HCT116 (cell line): ENCODE measurements around the gene GPATCH8. TPM values are rescaled to one million over a fixed set of nuclear protein-coding genes. Genes with fewer than 3 reads are reported as not detected.

ENCODE experiments used
- ATAC-seq: fragments of 200-7000 bp; cut with Tn5 transposase; 2 replicates; pipeline ENCODE4 v1.9.1; 2020; ENCODE audit warnings: mild to moderate bottlenecking, moderate library complexity
- BruUV-seq: library from RNA; stranded (reverse); fragments of 400-500 nt; replicated peaks from 2 replicates; lab custom pipeline; 2021; lab: Mats Ljungman, UMichigan
- CTCF ChIA-PET: fragments of 300-600 bp; sonication (Branson Sonifier 250); formaldehyde crosslinking; loops from one replicate; lab custom pipeline; 2021; ENCODE audit warnings: antibody characterized with exemption; lab: Charles Lee
- POLR2A ChIA-PET: fragments of 300-600, 350-600 bp; sonication (Branson Sonifier 250); formaldehyde crosslinking; loops from one replicate; lab custom pipeline; 2021; ENCODE audit warnings: antibody characterized with exemption; lab: Charles Lee
- RAD21 ChIA-PET, 2 experiments: fragments of 300-600 bp; sonication (Branson Sonifier 250); formaldehyde crosslinking; loops; one replicate each; lab custom pipeline; 2023; ENCODE audit warnings: low total read pairs in 2 of 2; ENCODE audit not compliant: uncharacterized antibody in 2 of 2, unreplicated experiment in 2 of 2, low non-redundant PET in 1 of 2; lab: Charles Lee
- DNase-seq: peaks from one replicate; pipeline ENCODE4 v3.0.0-alpha.2; 2010; ENCODE audit warnings: low read depth, low spot score
- H2AFZ ChIP-seq: fragments of 200-600 bp; shearing (Covaris generic), sonication (generic); 2 replicates; pipeline ENCODE4 v1.6.1; 2017; ENCODE audit warnings: low read depth, mixed run types, mixed read lengths, antibody characterized with exemption, low read length; ENCODE audit not compliant: poor library complexity, severe bottlenecking
- H3K27ac ChIP-seq: 2 replicates; pipeline ENCODE4 v1.5.1; 2012; ENCODE audit warnings: low read depth, low read length
- H3K27me3 ChIP-seq: fragments of 200-600 bp; sonication (generic); 2 replicates; pipeline ENCODE4 v1.6.1; 2016; ENCODE audit warnings: mixed run types, low read length, mixed read lengths; ENCODE audit not compliant: insufficient read depth
- H3K36me3 ChIP-seq, 2 experiments: fragments of 200-500 bp in 1 of 2; fragments of 200-600 bp in 1 of 2; sonication (Bioruptor generic) in 1 of 2; sonication (generic) in 1 of 2; 2 replicates each; pipeline versions ENCODE4 v1.5.1 to v1.6.1; 2014 to 2016; ENCODE audit warnings: low read length in 2 of 2, inconsistent platforms in 1 of 2, mixed read lengths in 1 of 2, mixed run types in 1 of 2; ENCODE audit not compliant: insufficient read depth in 2 of 2, control insufficient read depth in 1 of 2
- H3K4me1 ChIP-seq, 2 experiments: fragments of 200-600 bp in 1 of 2; sonication (generic) in 1 of 2; 2 replicates each; pipeline versions ENCODE4 v1.5.1 to v1.6.1; 2012 to 2017; ENCODE audit warnings: low read length in 2 of 2, inconsistent platforms in 1 of 2, mild to moderate bottlenecking in 1 of 2, mixed read lengths in 1 of 2, mixed run types in 1 of 2, moderate library complexity in 1 of 2; ENCODE audit not compliant: insufficient read depth in 2 of 2, control insufficient read depth in 1 of 2
- H3K4me2 ChIP-seq: fragments of 200-600 bp; sonication (generic); 2 replicates; pipeline ENCODE4 v1.6.1; 2017; ENCODE audit warnings: mixed run types, low read length, mixed read lengths
- H3K4me3 ChIP-seq, 2 experiments: fragments of 200-600 bp in 1 of 2; sonication (generic) in 1 of 2; replicated peaks in 1 of 2; 2 replicates each; pipeline ENCODE4 v1.5.1; 2011 to 2016; ENCODE audit warnings: low read length in 2 of 2, control low read depth in 1 of 2, low read depth in 1 of 2, mild to moderate bottlenecking in 1 of 2, mixed read lengths in 1 of 2, mixed run types in 1 of 2
- H3K79me2 ChIP-seq: fragments of 200-600 bp; sonication (generic); 2 replicates; pipeline ENCODE4 v1.6.1; 2017; ENCODE audit warnings: mild to moderate bottlenecking, mixed run types, low read length, moderate library complexity, mixed read lengths; ENCODE audit not compliant: insufficient read depth
- H3K9ac ChIP-seq: fragments of 200-600 bp; sonication (generic); 2 replicates; pipeline ENCODE4 v1.6.1; 2016; ENCODE audit warnings: low read length, mixed read lengths
- H3K9me2 ChIP-seq: fragments of 200-600 bp; sonication (generic), shearing (Covaris generic); 2 replicates; pipeline ENCODE4 v1.6.1; 2017; ENCODE audit warnings: mixed run types, mild to moderate bottlenecking, moderate library complexity; ENCODE audit not compliant: insufficient read depth
- H3K9me3 ChIP-seq, 2 experiments: fragments of 200-500 bp in 1 of 2; fragments of 200-600 bp in 1 of 2; sonication (Bioruptor generic) in 1 of 2; sonication (generic) in 1 of 2; 2 replicates each; pipeline ENCODE4 v1.6.1; 2014 to 2017; ENCODE audit warnings: low read length in 2 of 2, mixed read lengths in 2 of 2, inconsistent platforms in 1 of 2, low read depth in 1 of 2, mild to moderate bottlenecking in 1 of 2, mixed run types in 1 of 2, moderate library complexity in 1 of 2; ENCODE audit not compliant: control insufficient read depth in 1 of 2, insufficient read depth in 1 of 2
- H4K20me1 ChIP-seq: fragments of 200-600 bp; sonication (generic), shearing (Covaris generic); 2 replicates; pipeline ENCODE4 v1.6.1; 2017; ENCODE audit warnings: mixed run types, mild to moderate bottlenecking, moderate library complexity; ENCODE audit not compliant: insufficient read depth
- CBX3 ChIP-seq: IDR thresholded peaks from 2 replicates; pipeline ENCODE4 v1.6.1; 2012; ENCODE audit warnings: low read depth
- CEBPB ChIP-seq: IDR thresholded peaks from 2 replicates; pipeline ENCODE4 v1.6.1; 2012; ENCODE audit warnings: low read depth
- ELF1 ChIP-seq: IDR thresholded peaks from 2 replicates; pipeline ENCODE4 v1.6.1; 2012; ENCODE audit warnings: low read depth, borderline replicate concordance
- FOSL1 ChIP-seq: IDR thresholded peaks from 2 replicates; pipeline ENCODE4 v1.6.1; 2012; ENCODE audit warnings: low read depth
- JUND ChIP-seq: IDR thresholded peaks from 2 replicates; pipeline ENCODE4 v1.6.1; 2012
- POLR2A ChIP-seq: IDR thresholded peaks from 2 replicates; pipeline ENCODE4 v1.7.0; 2011; ENCODE audit warnings: borderline replicate concordance; ENCODE audit not compliant: insufficient read depth, insufficient read length; ENCODE audit errors: extremely low read depth
- REST ChIP-seq: IDR thresholded peaks from 2 replicates; pipeline ENCODE4 v1.6.1; 2012; ENCODE audit warnings: low read depth
- SP1 ChIP-seq: IDR thresholded peaks from 2 replicates; pipeline ENCODE4 v1.6.1; 2012; ENCODE audit warnings: low read depth
- SRF ChIP-seq: IDR thresholded peaks from 2 replicates; pipeline ENCODE4 v1.6.1; 2012; ENCODE audit warnings: low read depth
- TCF7L2 ChIP-seq: IDR thresholded peaks from 2 replicates; pipeline ENCODE4 v1.7.0; 2011; ENCODE audit warnings: borderline replicate concordance, inconsistent platforms; ENCODE audit not compliant: insufficient read depth, insufficient read length; ENCODE audit errors: extremely low read depth
- YY1 ChIP-seq: IDR thresholded peaks from 2 replicates; pipeline ENCODE4 v1.6.1; 2011; ENCODE audit warnings: low read length, low read depth, moderate library complexity, mild to moderate bottlenecking; ENCODE audit not compliant: insufficient replicate concordance; ENCODE audit errors: extremely low read depth
- ZFX ChIP-seq: fragments of 450-650 bp; IDR thresholded peaks from 2 replicates; pipeline ENCODE4 v1.6.1; 2017
- ZNF274 ChIP-seq: fragments of 200-500 bp; sonication (Bioruptor generic); IDR thresholded peaks from 2 replicates; pipeline ENCODE4 v1.6.1; 2014; ENCODE audit warnings: mild to moderate bottlenecking, low read depth, low read length, inconsistent platforms
- intact Hi-C: fragments of 100-400 bp; cut with micrococcal nuclease; formaldehyde crosslinking; loops from 2 replicates; pipeline ENCODE4 v1.10.0; 2022
- total RNA-seq: library from RNA; stranded (reverse); gene quantifications from one replicate; pipeline ENCODE4 v1.2.1, GENCODE V29; 2021; ENCODE audit not compliant: unreplicated experiment
- TF ChIP-seq, protein P1 (sequence below): IDR thresholded peaks from 2 replicates; pipeline ENCODE4 v1.6.1; 2012
- TF ChIP-seq, protein P2 (sequence below), 3 experiments: fragments of 200-600 bp in 1 of 3; sonication (generic) in 1 of 3; IDR thresholded peaks in 2 of 3; conservative IDR thresholded peaks in 1 of 3; 2 replicates each; pipeline ENCODE4 v1.5.1; 2012 to 2017; ENCODE audit warnings: low read depth in 2 of 3, low read length in 2 of 3, antibody characterized with exemption in 1 of 3, borderline replicate concordance in 1 of 3, control low read depth in 1 of 3, mild to moderate bottlenecking in 1 of 3, mixed read lengths in 1 of 3, mixed run types in 1 of 3, moderate library complexity in 1 of 3; ENCODE audit not compliant: insufficient read depth in 1 of 3

Gene GPATCH8
- total RNA-seq, 1 experiment from 2014 or later = 28.7 TPM

- H3K4me2 ChIP-seq = no peak overlapping the region
- CTCF ChIA-PET = no interaction called here
- H3K4me1 ChIP-seq = no peaks in the 10 kb centered on the region
- no peak overlapping the region for H3K9ac ChIP-seq
- H3K36me3 ChIP-seq = peaks cover 0 to 8% of the 10 kb centered on the region in 2 experiments; a peak in 2 of 4 replicates
- POLR2A ChIA-PET = no interaction called here
- RAD21 ChIA-PET = no interaction called here
- H3K4me3 ChIP-seq = no peak overlapping the region
- H3K9me3 ChIP-seq = no peaks in the 10 kb centered on the region
- no peaks in the 10 kb centered on the region for H3K9me2 ChIP-seq
- peaks cover 16% of the 10 kb centered on the region; the same call in 1 of the 2 replicates for H3K79me2 ChIP-seq
- intact Hi-C loops = no loop called here
- no TSS peak for BruUV-seq
- H3K27me3 ChIP-seq = no peaks in the 10 kb centered on the region
- ATAC-seq (no peak), DNase-seq (no peak)
- TF ChIP-seq, protein P1, sequence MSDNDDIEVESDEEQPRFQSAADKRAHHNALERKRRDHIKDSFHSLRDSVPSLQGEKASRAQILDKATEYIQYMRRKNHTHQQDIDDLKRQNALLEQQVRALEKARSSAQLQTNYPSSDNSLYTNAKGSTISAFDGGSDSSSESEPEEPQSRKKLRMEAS = no peak
- no peak for TF ChIP-seq ZNF274
- no peak overlapping the region for H3K27ac ChIP-seq
- H2AFZ ChIP-seq = no peak overlapping the region
- H4K20me1 ChIP-seq = no peaks in the 10 kb centered on the region
Observed at GRCh38 chr17:44424828-44425461, 78.3 kb downstream of the GPATCH8 start.

DNA sequence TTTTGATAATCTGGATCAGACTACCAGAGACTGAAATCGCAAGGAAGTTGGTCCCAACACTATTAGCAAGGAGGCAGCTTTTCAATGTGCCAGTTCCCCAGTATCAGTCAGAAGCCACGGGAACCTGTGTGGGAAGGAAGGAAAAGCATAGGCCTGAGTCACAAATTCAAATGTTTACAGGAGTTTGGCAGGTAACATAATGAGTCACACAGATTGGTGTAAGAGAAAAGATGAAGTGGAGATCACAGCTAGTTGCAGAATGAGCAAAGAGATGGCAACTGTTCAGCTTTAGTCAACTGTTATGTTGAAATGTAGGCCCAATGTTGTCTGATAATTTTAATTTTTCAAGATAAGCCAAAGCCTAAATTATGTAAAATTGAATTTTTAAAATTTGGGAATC lies 85.7 kb downstream of the GPATCH8 start:
- ChIA-PET CTCF (no interaction called here), POLR2A (no interaction called here), RAD21 (no interaction called here)
- Histone ChIP-seq H3K36me3 (0 out of 4 replicates have a peak, but pooled peaks cover 0 to 2% of the 10 kb centered on the region in 2 experiments), H3K9ac (no peak overlapping the region), H4K20me1 (no peaks in the 10 kb centered on the region), H3K9me2 (no peaks in the 10 kb centered on the region), H3K4me2 (peak overlapping the region; percentile 32; the same call in 1 of the 2 replicates), H3K79me2 (no peaks in the 10 kb centered on the region), H3K27ac (no peak overlapping the region; the same call in 1 of the 2 replicates), H3K4me3 (no peak overlapping the region), H3K4me1 (peaks cover 3 to 13% of the 10 kb centered on the region in 2 experiments; a peak in 3 of 4 replicates), H3K9me3 (no peaks in the 10 kb centered on the region), H3K27me3 (no peaks in the 10 kb centered on the region), H2AFZ (no peak overlapping the region)
- ATAC-seq (peak; percentile 46; the same call in 1 of the 2 replicates), DNase-seq (peak; percentile 29)
- BruUV-seq = no TSS peak
- intact Hi-C loops = no loop called here
- TF ChIP-seq CBX3 (peak; percentile 52; the same call in 1 of the 2 replicates), YY1 (no peak), ELF1 (no peak), ZFX (no peak), REST (no peak), POLR2A (no peak), SP1 (peak; percentile 40), CEBPB (peak; percentile 65), SRF (0 out of 2 replicates have a peak, but pooled peaks have one; percentile 25), JUND (peak; percentile 59), FOSL1 (peak; percentile 67), TCF7L2 (no peak)
- TF ChIP-seq, protein P2, sequence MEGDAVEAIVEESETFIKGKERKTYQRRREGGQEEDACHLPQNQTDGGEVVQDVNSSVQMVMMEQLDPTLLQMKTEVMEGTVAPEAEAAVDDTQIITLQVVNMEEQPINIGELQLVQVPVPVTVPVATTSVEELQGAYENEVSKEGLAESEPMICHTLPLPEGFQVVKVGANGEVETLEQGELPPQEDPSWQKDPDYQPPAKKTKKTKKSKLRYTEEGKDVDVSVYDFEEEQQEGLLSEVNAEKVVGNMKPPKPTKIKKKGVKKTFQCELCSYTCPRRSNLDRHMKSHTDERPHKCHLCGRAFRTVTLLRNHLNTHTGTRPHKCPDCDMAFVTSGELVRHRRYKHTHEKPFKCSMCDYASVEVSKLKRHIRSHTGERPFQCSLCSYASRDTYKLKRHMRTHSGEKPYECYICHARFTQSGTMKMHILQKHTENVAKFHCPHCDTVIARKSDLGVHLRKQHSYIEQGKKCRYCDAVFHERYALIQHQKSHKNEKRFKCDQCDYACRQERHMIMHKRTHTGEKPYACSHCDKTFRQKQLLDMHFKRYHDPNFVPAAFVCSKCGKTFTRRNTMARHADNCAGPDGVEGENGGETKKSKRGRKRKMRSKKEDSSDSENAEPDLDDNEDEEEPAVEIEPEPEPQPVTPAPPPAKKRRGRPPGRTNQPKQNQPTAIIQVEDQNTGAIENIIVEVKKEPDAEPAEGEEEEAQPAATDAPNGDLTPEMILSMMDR (IDR thresholded peaks at IDR 0.05 in 2 of 3, conservative IDR thresholded peaks at IDR 0.05 in 1 of 3; ENCODE audit: borderline replicate concordance in 1 of 3, insufficient read depth in 1 of 3, low read depth in 2 of 3, low read length in 2 of 3) = no peak
